GM19467 (cell line): Measurements from ENCODE around the gene CAPZA2.
"Not testable (repeated sequence)": the region's sequence is repeated elsewhere in the genome, so short reads cannot be mapped to it uniquely, and the experiment has no call there.

Experiments
- ATAC-seq: cut with Tn5 transposase; IDR thresholded peaks from one replicate; pipeline ENCODE4 v1.9.1; 2021; ENCODE audit warnings: mild to moderate bottlenecking, moderate library complexity; ENCODE audit not compliant: unreplicated experiment

Gene CAPZA2

GRCh38 chr7:116862234-116862950 is at the start of gene CAPZA2:
CAPZA2 (plus strand) TSS chr7:116862587; CDS start chr7:116862612, 25 bp downstream.
- ATAC-seq, result peak; percentile 91

- no peak for ATAC-seq
Measured at GRCh38 chr7:116812860-116813259, 49.5 kb upstream of the CAPZA2 start.

- not testable (repeated sequence) for ATAC-seq
Measured at GRCh38 chr7:116813371-116813770, 49.0 kb upstream of the CAPZA2 start.

- no peak for ATAC-seq
Measured at GRCh38 chr7:116815041-116815440, 47.3 kb upstream of the CAPZA2 start.

- no peak for ATAC-seq
Measured at GRCh38 chr7:116820149-116820548, 42.2 kb upstream of the CAPZA2 start.

GRCh38 chr7:116821647-116822046 is 40.7 kb upstream of the CAPZA2 start:
- not testable (repeated sequence) for ATAC-seq

GRCh38 chr7:116824449-116824848 is 37.9 kb upstream of the CAPZA2 start:
- no peak for ATAC-seq

GRCh38 chr7:116828281-116828680 is 34.1 kb upstream of the CAPZA2 start:
- no peak for ATAC-seq

- no peak for ATAC-seq
Measured at GRCh38 chr7:116829041-116829440, 33.3 kb upstream of the CAPZA2 start.

GRCh38 chr7:116829493-116829892 is 32.9 kb upstream of the CAPZA2 start:
- ATAC-seq, result no peak

GRCh38 chr7:116832692-116833091 is 29.7 kb upstream of the CAPZA2 start:
- no peak for ATAC-seq

- no peak for ATAC-seq
Measured at GRCh38 chr7:116834815-116835504, 27.4 kb upstream of the CAPZA2 start.

- ATAC-seq, result no peak
Measured at GRCh38 chr7:116836048-116836447, 26.3 kb upstream of the CAPZA2 start.

GRCh38 chr7:116836911-116837310 is 25.5 kb upstream of the CAPZA2 start:
- ATAC-seq, result no peak

- ATAC-seq, result no peak
Measured at GRCh38 chr7:116837586-116837985, 24.8 kb upstream of the CAPZA2 start.

GRCh38 chr7:116840256-116840655 is 22.1 kb upstream of the CAPZA2 start:
- no peak for ATAC-seq

GRCh38 chr7:116842371-116842770 is 20.0 kb upstream of the CAPZA2 start:
- ATAC-seq, result no peak

GRCh38 chr7:116843378-116843777 is 19.0 kb upstream of the CAPZA2 start:
- no peak for ATAC-seq

GRCh38 chr7:116851175-116851574 is 11.2 kb upstream of the CAPZA2 start:
- no peak for ATAC-seq

GRCh38 chr7:116851671-116852070 is 10.7 kb upstream of the CAPZA2 start:
- ATAC-seq, result no peak

- ATAC-seq, result no peak
Measured at GRCh38 chr7:116854132-116854531, 8.3 kb upstream of the CAPZA2 start.

GRCh38 chr7:116857052-116857451 is 5.3 kb upstream of the CAPZA2 start:
- no peak for ATAC-seq
